Caco-2 (cell line): ENCODE measurements around the gene PAM16. TPM values are rescaled to one million over a fixed set of nuclear protein-coding genes. Genes with fewer than 3 reads are reported as not detected.

Experiments
- BruUV-seq: library from RNA; stranded (reverse); fragments of 400-500 nt; replicated peaks from 2 replicates; lab custom pipeline; 2021; lab: Mats Ljungman, UMichigan
- CTCF ChIA-PET: fragments of 300-600 bp; sonication (Branson Sonifier 250); formaldehyde crosslinking; loops from one replicate; lab custom pipeline; 2022; ENCODE audit warnings: antibody characterized with exemption; lab: Charles Lee
- POLR2A ChIA-PET: fragments of 300-600 bp; sonication (Branson Sonifier 250); formaldehyde crosslinking; loops from one replicate; lab custom pipeline; 2022; ENCODE audit warnings: antibody characterized with exemption; lab: Charles Lee
- DNase-seq, 2 experiments: peaks; one replicate each; pipeline versions ENCODE4 v3.0.0 to v3.0.0-alpha.2; 2020 to 2022
- H3K27me3 ChIP-seq: replicated peaks from 2 replicates; pipeline ENCODE4 v1.6.0; 2011; ENCODE audit warnings: low read length; ENCODE audit not compliant: control insufficient read depth, insufficient read depth
- H3K36me3 ChIP-seq: 2 replicates; pipeline ENCODE4 v1.5.1; 2011; ENCODE audit warnings: low read length; ENCODE audit not compliant: control insufficient read depth, insufficient read depth
- H3K4me1 ChIP-seq: fragments of 250-450 bp; sonication (Bioruptor Pico); 2 replicates; pipeline ENCODE4 v1.5.1; 2020; ENCODE audit warnings: mild to moderate bottlenecking
- H3K4me3 ChIP-seq: 2 replicates; pipeline ENCODE4 v1.5.1; 2011; ENCODE audit warnings: low read depth, mild to moderate bottlenecking, control low read depth, low read length
- H3K9me3 ChIP-seq: fragments of 250-450 bp; sonication (Bioruptor Pico); 2 replicates; pipeline ENCODE4 v1.5.1; 2020; ENCODE audit warnings: mild to moderate bottlenecking, moderate library complexity
- H3K27ac Mint-ChIP-seq: one replicate; pipeline ENCODE4 v1.8.0; 2022; ENCODE audit warnings: mixed read lengths; ENCODE audit not compliant: unreplicated experiment
- H3K27me3 Mint-ChIP-seq: one replicate; pipeline ENCODE4 v1.8.0; 2022; ENCODE audit warnings: mixed read lengths; ENCODE audit not compliant: insufficient read depth, unreplicated experiment
- H3K36me3 Mint-ChIP-seq: one replicate; pipeline ENCODE4 v1.8.0; 2022; ENCODE audit warnings: mild to moderate bottlenecking, mixed read lengths; ENCODE audit not compliant: insufficient read depth, unreplicated experiment
- H3K4me1 Mint-ChIP-seq: one replicate; pipeline ENCODE4 v1.8.0; 2022; ENCODE audit warnings: low read depth, mixed read lengths; ENCODE audit not compliant: unreplicated experiment
- H3K4me3 Mint-ChIP-seq: one replicate; pipeline ENCODE4 v1.8.0; 2022; ENCODE audit warnings: mild to moderate bottlenecking, moderate library complexity, mixed read lengths; ENCODE audit not compliant: unreplicated experiment
- H3K9me3 Mint-ChIP-seq: one replicate; pipeline ENCODE4 v1.8.0; 2022; ENCODE audit warnings: mixed read lengths; ENCODE audit not compliant: unreplicated experiment
- intact Hi-C: fragments of 100-400 bp; cut with micrococcal nuclease; formaldehyde crosslinking; loops from one replicate; pipeline ENCODE4 v1.10.0; 2022; ENCODE audit not compliant: unreplicated experiment
- total RNA-seq: library from RNA; stranded (reverse); gene quantifications from 2 replicates; pipeline ENCODE4 v1.2.3, GENCODE V29; 2022
- TF ChIP-seq, protein P1 (sequence below), 2 experiments: fragments of 200-600 bp in 1 of 2; IDR thresholded peaks; 1 replicate in 1 of 2; 2 replicates in 1 of 2; pipeline versions ENCODE4 v1.5.1 to v1.8.0; 2011 to 2022; ENCODE audit warnings: antibody characterized with exemption in 1 of 2, control low read depth in 1 of 2, inconsistent platforms in 1 of 2, low read depth in 1 of 2, low read length in 1 of 2, mild to moderate bottlenecking in 1 of 2, moderate library complexity in 1 of 2; ENCODE audit not compliant: insufficient read depth in 1 of 2, severe bottlenecking in 1 of 2, unreplicated experiment in 1 of 2

PAM16 gene
- total RNA-seq, 1 experiment from 2014 or later, result 74.1 TPM

DNA sequence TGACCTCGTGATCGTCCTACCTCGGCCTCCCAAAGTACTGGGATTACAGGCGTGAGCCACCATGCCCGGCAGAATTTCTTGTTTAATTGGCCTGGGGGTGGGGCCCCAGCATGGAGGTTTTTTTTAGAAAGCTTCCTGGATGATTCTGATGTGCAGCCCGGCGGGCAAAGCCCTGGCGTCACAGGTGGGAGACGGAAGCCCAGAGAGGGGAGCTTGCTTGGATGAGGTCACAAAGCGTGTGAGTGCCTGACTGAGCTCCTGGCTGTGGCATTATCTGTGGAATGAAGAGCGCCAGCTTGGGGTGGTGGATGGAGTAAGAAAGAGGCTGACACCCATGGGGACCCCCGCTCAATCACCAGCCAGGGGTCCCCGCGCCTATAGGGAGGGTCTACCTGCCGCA, 24.6 kb upstream of the PAM16 start:
- TF ChIP-seq, protein P1, sequence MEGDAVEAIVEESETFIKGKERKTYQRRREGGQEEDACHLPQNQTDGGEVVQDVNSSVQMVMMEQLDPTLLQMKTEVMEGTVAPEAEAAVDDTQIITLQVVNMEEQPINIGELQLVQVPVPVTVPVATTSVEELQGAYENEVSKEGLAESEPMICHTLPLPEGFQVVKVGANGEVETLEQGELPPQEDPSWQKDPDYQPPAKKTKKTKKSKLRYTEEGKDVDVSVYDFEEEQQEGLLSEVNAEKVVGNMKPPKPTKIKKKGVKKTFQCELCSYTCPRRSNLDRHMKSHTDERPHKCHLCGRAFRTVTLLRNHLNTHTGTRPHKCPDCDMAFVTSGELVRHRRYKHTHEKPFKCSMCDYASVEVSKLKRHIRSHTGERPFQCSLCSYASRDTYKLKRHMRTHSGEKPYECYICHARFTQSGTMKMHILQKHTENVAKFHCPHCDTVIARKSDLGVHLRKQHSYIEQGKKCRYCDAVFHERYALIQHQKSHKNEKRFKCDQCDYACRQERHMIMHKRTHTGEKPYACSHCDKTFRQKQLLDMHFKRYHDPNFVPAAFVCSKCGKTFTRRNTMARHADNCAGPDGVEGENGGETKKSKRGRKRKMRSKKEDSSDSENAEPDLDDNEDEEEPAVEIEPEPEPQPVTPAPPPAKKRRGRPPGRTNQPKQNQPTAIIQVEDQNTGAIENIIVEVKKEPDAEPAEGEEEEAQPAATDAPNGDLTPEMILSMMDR (IDR thresholded peaks at IDR 0.05; ENCODE audit: insufficient read depth in 1 of 2, low read depth in 1 of 2, low read length in 1 of 2, severe bottlenecking in 1 of 2, unreplicated experiment in 1 of 2), result no peak
- Mint-ChIP-seq H3K27me3 (no peaks in the 10 kb centered on the region), H3K9me3 (no peaks in the 10 kb centered on the region), H3K36me3 (peaks cover 7% of the 10 kb centered on the region), H3K4me3 (no peak overlapping the region), H3K27ac (peak overlapping the region; percentile 13), H3K4me1 (no peaks in the 10 kb centered on the region)
- no peak for DNase-seq
- CTCF ChIA-PET, result interaction anchor here (1.3 kb wide), 1 partner anchor 24 kb away, joined by 3 read pairs; no protein-coding TSS in a partner anchor
- H3K9me3 ChIP-seq, result no peaks in the 10 kb centered on the region
- H3K4me1 ChIP-seq, result peaks cover 37% of the 10 kb centered on the region
- H3K36me3 ChIP-seq, result no peaks in the 10 kb centered on the region; the same call in 1 of the 2 replicates
- no TSS peak for BruUV-seq
- POLR2A ChIA-PET, result no interaction called here
- no peak overlapping the region for H3K4me3 ChIP-seq
- H3K27me3 ChIP-seq, result no peaks in the 10 kb centered on the region
- intact Hi-C loops, result no loop called here

DNA sequence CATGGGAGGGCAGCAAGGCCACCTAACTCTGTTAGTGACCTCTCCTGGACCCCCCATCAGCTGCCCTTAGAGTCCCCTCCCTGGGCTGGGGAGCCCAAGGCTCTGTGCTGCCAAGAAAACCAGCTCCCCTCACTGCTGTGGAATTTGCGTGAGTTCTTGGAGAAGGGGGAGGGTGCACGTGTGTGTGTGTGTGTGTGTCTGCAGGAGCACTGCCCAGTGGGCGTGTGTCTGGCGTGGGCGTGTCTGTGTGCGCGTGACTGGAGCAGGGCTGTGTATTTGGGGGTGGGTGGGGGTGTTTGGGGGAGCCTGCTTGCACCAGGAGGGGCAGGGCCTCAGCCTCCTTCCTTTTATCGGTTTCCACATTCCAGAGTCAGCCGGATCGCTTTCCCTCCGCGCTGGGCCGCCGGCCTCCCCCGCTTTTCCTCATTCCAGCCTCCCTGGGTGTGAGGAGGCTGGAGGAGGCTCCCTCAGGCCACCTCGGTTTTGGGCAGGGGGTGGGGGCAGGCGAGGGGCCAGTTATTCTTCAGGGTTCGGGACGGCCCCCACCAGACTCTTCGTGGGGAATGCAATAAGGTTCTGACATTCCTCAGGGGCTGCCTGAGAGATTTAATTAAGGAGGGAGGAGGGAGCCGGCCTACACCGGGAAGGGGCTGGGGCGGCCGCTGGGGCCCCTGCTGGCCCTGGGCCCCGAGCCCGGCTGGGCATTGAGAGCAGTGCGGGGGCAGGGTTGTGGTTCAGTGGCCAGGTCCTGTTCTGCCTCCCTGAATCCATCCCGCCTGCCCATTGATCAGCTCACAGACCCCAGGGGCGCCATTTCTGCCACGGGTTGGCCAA, 23.0 kb upstream of the PAM16 start:
- intact Hi-C loops, result no loop called here
- CTCF ChIA-PET, result interaction anchor here (1.3 kb wide), 1 partner anchor 23 kb away, joined by 3 read pairs; no protein-coding TSS in a partner anchor
- no peaks in the 10 kb centered on the region for H3K9me3 Mint-ChIP-seq
- no peak overlapping the region for H3K27ac Mint-ChIP-seq
- no peaks in the 10 kb centered on the region for H3K9me3 ChIP-seq
- no peak overlapping the region for H3K4me3 ChIP-seq
- POLR2A ChIA-PET, result interaction anchor here (0.5 to 0.6 kb wide), 2 partner anchors 189 to 1404 kb away, joined by 3 to 4 read pairs; no protein-coding TSS in a partner anchor
- no TSS peak for BruUV-seq
- no peaks in the 10 kb centered on the region for H3K27me3 ChIP-seq
- TF ChIP-seq, protein P1 (IDR thresholded peaks at IDR 0.05; ENCODE audit: insufficient read depth in 1 of 2, low read depth in 1 of 2, low read length in 1 of 2, severe bottlenecking in 1 of 2, unreplicated experiment in 1 of 2), result no peak
- peak in 1 of 2 experiments; percentile 28 for DNase-seq
- H3K36me3 Mint-ChIP-seq, result peaks cover 7% of the 10 kb centered on the region
- H3K4me1 ChIP-seq, result peaks cover 37% of the 10 kb centered on the region
- no peaks in the 10 kb centered on the region for H3K4me1 Mint-ChIP-seq
- H3K4me3 Mint-ChIP-seq, result peak overlapping the region; percentile 38
- no peaks in the 10 kb centered on the region for H3K27me3 Mint-ChIP-seq
- H3K36me3 ChIP-seq, result no peaks in the 10 kb centered on the region; the same call in 1 of the 2 replicates

DNA sequence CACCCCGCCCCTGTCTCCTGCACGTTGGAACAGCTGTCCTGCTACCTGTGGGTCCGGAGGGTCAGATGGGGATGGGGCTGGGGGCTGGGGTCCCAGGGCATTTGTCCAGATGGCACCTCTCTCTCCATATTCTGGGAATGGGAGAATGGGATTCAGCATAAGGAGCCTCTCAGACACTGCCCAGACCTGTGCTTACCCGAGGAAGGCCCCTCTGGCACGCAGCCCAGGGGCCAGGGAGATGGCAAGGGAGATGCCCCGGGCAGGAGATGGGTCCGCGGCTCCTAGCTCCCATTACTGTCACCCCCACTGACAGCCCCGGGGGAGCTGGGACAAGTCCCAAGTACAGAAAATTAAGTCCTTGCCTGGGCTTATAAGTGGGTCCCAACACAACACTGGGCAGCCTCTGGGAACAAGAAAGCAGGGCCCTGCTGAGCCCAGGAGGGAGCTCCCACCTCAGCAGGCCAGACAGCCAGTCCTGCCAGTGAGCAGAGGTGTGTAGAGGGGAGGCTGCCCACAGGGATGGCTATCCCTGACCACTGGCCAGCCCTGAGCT, 22.3 kb upstream of the PAM16 start:
- ChIA-PET CTCF (no interaction called here), POLR2A (no interaction called here)
- Histone ChIP-seq H3K27me3 (no peaks in the 10 kb centered on the region), H3K4me1 (peaks cover 37% of the 10 kb centered on the region), H3K9me3 (no peaks in the 10 kb centered on the region), H3K4me3 (no peak overlapping the region), H3K36me3 (no peaks in the 10 kb centered on the region; the same call in 1 of the 2 replicates)
- DNase-seq, result no peak
- Mint-ChIP-seq H3K36me3 (peaks cover 7% of the 10 kb centered on the region), H3K4me1 (no peaks in the 10 kb centered on the region), H3K9me3 (no peaks in the 10 kb centered on the region), H3K27ac (no peak overlapping the region), H3K4me3 (peak overlapping the region; percentile 69), H3K27me3 (no peaks in the 10 kb centered on the region)
- intact Hi-C loops, result no loop called here
- no TSS peak for BruUV-seq
- TF ChIP-seq, protein P1 (IDR thresholded peaks at IDR 0.05; ENCODE audit: insufficient read depth in 1 of 2, low read depth in 1 of 2, low read length in 1 of 2, severe bottlenecking in 1 of 2, unreplicated experiment in 1 of 2), result no peak
